Activated CD8-positive, alpha-beta T cell treated with anti-CD3 and anti-CD28 coated beads for 36 hours (primary cell): ENCODE data around the gene APOA1. TPM values are rescaled to one million over a fixed set of nuclear protein-coding genes. Genes with fewer than 3 reads are reported as not detected.

Experiments
- ATAC-seq: fragments of 200-7000 bp; cut with Tn5 transposase; one replicate; pipeline ENCODE4 v1.10.0; 2021; ENCODE audit warnings: mild to moderate bottlenecking, moderate library complexity
- CTCF ChIA-PET: fragments of 350-600 bp; sonication (Branson Sonifier 250); formaldehyde crosslinking; loops from one replicate; lab custom pipeline; 2021; ENCODE audit warnings: antibody characterized with exemption; lab: Charles Lee
- POLR2A ChIA-PET: fragments of 350-600 bp; sonication (Branson Sonifier 250); formaldehyde crosslinking; loops from one replicate; lab custom pipeline; 2021; ENCODE audit warnings: antibody characterized with exemption; lab: Charles Lee
- DNase-seq: peaks from one replicate; pipeline ENCODE4 v3.0.0-alpha.2; 2020
- H3K27ac Mint-ChIP-seq: one replicate; pipeline ENCODE4 v1.8.0; 2021; ENCODE audit warnings: mild to moderate bottlenecking, mixed read lengths
- H3K27me3 Mint-ChIP-seq: one replicate; pipeline ENCODE4 v1.8.0; 2021; ENCODE audit warnings: mixed read lengths
- H3K36me3 Mint-ChIP-seq: one replicate; pipeline ENCODE4 v1.8.0; 2021; ENCODE audit warnings: low read depth, mixed read lengths
- H3K4me1 Mint-ChIP-seq: one replicate; pipeline ENCODE4 v1.8.0; 2021; ENCODE audit warnings: low read depth, mixed read lengths
- H3K4me3 Mint-ChIP-seq: one replicate; pipeline ENCODE4 v1.8.0; 2021; ENCODE audit warnings: mild to moderate bottlenecking, moderate library complexity, mixed read lengths
- H3K9me3 Mint-ChIP-seq: one replicate; pipeline ENCODE4 v1.8.0; 2021; ENCODE audit warnings: mixed read lengths
- CTCF ChIP-seq: fragments of 200-600 bp; IDR thresholded peaks from one replicate; pipeline ENCODE4 v1.8.0; 2022; ENCODE audit warnings: antibody characterized with exemption, mild to moderate bottlenecking
- intact Hi-C: fragments of 100-400 bp; cut with micrococcal nuclease; formaldehyde crosslinking; loops from one replicate; pipeline ENCODE4 v1.10.0; 2022
- total RNA-seq, 2 experiments: library from RNA; stranded (reverse); gene quantifications; one replicate each; pipeline ENCODE4 v1.2.3, GENCODE V29; 2021

APOA1 gene
- total RNA-seq, 2 experiments from 2014 or later, result not detected

GRCh38 chr11:116813170-116813569, 24.3 kb downstream of the APOA1 start:
- no peak for DNase-seq
- Mint-ChIP-seq H3K4me3 (no peak overlapping the region), H3K36me3 (no peaks in the 10 kb centered on the region), H3K9me3 (no peaks in the 10 kb centered on the region), H3K27me3 (peaks cover 2% of the 10 kb centered on the region), H3K27ac (no peak overlapping the region), H3K4me1 (no peaks in the 10 kb centered on the region)
- CTCF ChIA-PET, result interaction anchor here (1.0 to 2.3 kb wide), 8 partner anchors 8 to 293 kb away, joined by 3 to 14 read pairs (median 4); partner anchors contain the start of gene APOA5
- no peak for ATAC-seq
- intact Hi-C loops, result no loop called here
- POLR2A ChIA-PET, result interaction anchor here (0.8 kb wide), 1 partner anchor 22 kb away, joined by 3 read pairs; no protein-coding TSS in a partner anchor
- TF ChIP-seq CTCF, result no peak

DNA sequence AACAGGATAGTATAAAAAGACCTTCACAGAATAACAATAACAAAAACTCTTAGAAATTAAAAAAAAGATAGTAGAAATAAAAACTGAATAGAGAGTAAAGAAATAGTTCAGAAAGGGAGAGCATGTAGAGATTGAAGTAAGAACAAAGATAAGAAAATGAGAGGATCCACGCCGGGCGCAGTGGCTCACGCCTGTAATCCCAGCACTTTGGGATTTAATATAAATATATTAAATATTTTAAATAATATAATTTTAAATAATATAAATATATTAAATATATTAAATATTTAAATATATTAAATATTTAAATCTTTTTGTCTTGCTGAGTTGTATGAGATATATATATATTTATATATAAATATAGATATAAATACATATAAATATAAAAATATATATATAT, 25.3 kb downstream of the APOA1 start:
- no peaks in the 10 kb centered on the region for H3K4me1 Mint-ChIP-seq
- DNase-seq, result no peak
- intact Hi-C loops, result no loop called here
- H3K4me3 Mint-ChIP-seq, result no peak overlapping the region
- ChIA-PET CTCF (interaction anchor here (1.0 to 2.3 kb wide), 4 partner anchors 10 to 23 kb away, joined by 4 to 14 read pairs (median 4); partner anchors contain the start of gene APOA5), POLR2A (interaction anchor here (0.8 kb wide), 1 partner anchor 23 kb away, joined by 3 read pairs; no protein-coding TSS in a partner anchor)
- H3K36me3 Mint-ChIP-seq, result no peaks in the 10 kb centered on the region
- TF ChIP-seq CTCF, result no peak
- H3K27ac Mint-ChIP-seq, result no peak overlapping the region
- H3K27me3 Mint-ChIP-seq, result peaks cover 2% of the 10 kb centered on the region
- no peak for ATAC-seq
- H3K9me3 Mint-ChIP-seq, result no peaks in the 10 kb centered on the region

DNA sequence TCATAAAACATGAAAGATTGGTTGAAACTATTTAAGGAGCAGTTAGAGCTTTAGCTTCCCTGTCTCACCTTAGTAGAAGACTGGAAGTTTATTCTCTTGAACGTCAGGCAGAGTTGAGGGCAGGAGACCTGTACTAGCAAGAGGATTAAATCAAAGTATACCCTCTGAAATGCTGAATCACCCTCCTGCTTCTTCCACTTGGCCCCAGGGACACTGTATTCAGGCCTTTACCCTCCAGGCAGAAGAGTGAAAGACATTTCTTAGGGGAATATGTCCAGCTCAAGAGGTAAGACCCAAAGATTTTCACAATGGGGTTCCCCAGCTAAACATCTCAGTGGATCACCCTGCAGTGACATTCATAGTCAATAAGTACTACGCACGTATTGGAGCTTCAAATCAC, 26.2 kb downstream of the APOA1 start:
- Mint-ChIP-seq H3K36me3 (no peaks in the 10 kb centered on the region), H3K9me3 (no peaks in the 10 kb centered on the region), H3K27me3 (peaks cover 2% of the 10 kb centered on the region), H3K27ac (no peak overlapping the region), H3K4me1 (no peaks in the 10 kb centered on the region), H3K4me3 (no peak overlapping the region)
- ChIA-PET POLR2A (no interaction called here), CTCF (interaction anchor here (1.6 to 2.5 kb wide), 2 partner anchors 20 to 25 kb away, joined by 5 to 13 read pairs; partner anchors contain the start of gene APOA5)
- ATAC-seq (no peak), DNase-seq (no peak)
- intact Hi-C loops, result no loop called here
- TF ChIP-seq CTCF, result no peak

GRCh38 chr11:116808262-116809175, 28.9 kb downstream of the APOA1 start:
- Mint-ChIP-seq H3K4me3 (no peak overlapping the region), H3K4me1 (no peaks in the 10 kb centered on the region), H3K27ac (no peak overlapping the region), H3K9me3 (no peaks in the 10 kb centered on the region), H3K27me3 (peaks cover 3% of the 10 kb centered on the region), H3K36me3 (no peaks in the 10 kb centered on the region)
- no peak for DNase-seq
- no peak for TF ChIP-seq CTCF
- ChIA-PET CTCF (no interaction called here), POLR2A (no interaction called here)
- intact Hi-C loops, result no loop called here
- no peak for ATAC-seq
